GM12865 (cell line): ENCODE data around the gene MLX.

Experiments
- DNase-seq: peaks from one replicate; pipeline ENCODE4 v3.0.0; 2010; ENCODE audit warnings: low read depth
- H3K4me3 ChIP-seq: 2 replicates; pipeline ENCODE4 v1.5.1; 2011; ENCODE audit warnings: mild to moderate bottlenecking, low read depth, low read length, control low read depth
- TF ChIP-seq, protein P1 (sequence below): IDR thresholded peaks from 2 replicates; pipeline ENCODE4 v1.5.1; 2011; ENCODE audit warnings: low read length, control low read depth, low read depth, inconsistent platforms; ENCODE audit not compliant: insufficient read depth; ENCODE audit errors: missing control alignments

MLX gene

DNA sequence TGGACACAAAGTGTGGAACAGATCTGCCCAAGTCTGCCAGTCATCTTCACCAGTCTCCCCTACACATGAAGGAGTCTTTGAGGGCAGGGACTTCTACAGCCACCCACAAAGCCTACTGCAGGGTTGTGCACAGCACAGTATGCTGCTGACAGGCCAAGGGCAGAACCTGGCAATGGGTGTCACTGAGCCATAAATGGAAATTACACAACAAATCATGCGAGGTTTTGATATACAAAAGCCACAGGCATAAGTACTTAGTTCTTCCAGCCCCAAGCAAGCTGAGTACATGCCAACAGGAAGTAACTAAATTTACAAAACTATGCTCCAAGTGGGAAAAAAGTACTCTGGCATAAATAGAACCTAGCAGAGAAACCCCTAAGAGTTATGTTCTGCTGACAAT is 18.5 kb downstream of the MLX start:
- no peak overlapping the region for H3K4me3 ChIP-seq
- no peak for DNase-seq
- TF ChIP-seq, protein P1, sequence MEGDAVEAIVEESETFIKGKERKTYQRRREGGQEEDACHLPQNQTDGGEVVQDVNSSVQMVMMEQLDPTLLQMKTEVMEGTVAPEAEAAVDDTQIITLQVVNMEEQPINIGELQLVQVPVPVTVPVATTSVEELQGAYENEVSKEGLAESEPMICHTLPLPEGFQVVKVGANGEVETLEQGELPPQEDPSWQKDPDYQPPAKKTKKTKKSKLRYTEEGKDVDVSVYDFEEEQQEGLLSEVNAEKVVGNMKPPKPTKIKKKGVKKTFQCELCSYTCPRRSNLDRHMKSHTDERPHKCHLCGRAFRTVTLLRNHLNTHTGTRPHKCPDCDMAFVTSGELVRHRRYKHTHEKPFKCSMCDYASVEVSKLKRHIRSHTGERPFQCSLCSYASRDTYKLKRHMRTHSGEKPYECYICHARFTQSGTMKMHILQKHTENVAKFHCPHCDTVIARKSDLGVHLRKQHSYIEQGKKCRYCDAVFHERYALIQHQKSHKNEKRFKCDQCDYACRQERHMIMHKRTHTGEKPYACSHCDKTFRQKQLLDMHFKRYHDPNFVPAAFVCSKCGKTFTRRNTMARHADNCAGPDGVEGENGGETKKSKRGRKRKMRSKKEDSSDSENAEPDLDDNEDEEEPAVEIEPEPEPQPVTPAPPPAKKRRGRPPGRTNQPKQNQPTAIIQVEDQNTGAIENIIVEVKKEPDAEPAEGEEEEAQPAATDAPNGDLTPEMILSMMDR: no peak

DNA sequence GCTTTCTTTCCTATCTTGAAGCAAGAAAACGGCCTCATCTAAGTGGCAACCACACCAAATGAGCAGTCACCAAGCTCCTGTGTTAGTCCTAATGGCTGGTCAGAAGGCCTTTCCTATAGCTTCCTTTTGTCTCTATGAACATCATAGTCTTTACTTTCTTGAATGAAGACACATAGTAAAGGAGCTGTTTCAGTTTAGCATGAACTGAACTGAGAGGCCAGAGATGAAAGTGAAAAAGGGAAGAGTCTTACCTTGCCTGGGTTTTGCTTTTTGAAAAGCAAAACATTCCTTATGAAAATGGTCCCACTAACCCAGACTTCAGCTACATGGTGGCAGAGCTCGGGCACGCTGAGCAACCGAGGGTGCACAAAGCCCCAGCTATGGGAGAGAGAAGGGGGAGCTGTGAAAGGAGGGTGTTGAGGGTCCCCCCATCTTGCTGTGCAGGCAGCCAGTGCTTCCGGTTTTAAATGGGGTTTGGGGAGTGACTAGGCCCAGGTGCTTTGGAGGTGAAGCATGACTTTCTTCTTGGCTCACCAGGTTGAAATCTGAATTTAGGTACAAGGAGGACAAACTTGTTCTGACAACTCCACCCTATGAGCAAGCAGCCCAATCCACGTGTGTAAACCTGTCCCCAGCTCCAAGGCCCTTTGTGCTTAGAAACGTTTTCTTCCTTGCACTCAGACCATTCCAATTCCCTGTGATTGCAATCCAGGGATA is 19.8 kb downstream of the MLX start:
- peak; percentile 66 for DNase-seq
- TF ChIP-seq, protein P1: no peak
- H3K4me3 ChIP-seq: no peak overlapping the region

DNA sequence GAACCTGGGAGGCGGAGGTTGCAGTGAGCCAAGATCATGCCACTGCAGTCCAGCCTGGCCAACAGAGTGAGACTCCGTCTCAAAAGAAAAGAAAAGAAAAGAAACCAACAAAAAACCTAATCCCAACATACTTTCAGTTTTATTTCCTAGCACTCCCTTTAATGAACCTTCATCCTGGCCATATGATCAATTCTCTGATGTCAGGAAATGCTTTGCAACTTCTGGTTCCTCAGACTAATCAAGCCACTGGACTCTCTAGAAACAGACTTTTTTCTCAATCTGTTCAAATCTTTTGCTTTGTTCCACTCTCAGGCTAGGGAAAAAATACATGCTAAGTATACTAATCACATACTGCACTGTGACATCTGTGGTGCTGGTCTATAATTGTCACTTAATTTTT is 24.0 kb downstream of the MLX start:
- H3K4me3 ChIP-seq: no peak overlapping the region
- no peak for DNase-seq
- TF ChIP-seq, protein P1: no peak

DNA sequence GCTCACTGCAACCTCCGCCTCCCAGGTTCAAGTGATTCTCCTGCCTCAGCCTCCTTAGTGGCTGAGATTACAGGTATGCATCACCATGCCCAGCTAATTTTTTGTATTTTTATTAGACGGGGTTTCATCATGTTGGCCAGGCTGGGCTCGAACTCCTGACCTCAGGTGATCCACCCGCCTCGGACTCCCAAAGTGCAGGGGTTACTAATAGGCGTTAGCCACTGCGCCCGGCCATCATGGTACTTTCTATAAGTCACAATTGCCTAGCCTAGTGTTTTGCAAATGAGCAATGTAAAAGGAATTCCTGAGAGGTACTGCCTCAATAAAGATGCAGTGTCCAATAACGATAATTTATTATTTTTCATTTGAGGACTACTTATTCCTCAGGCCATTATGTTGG is 24.5 kb downstream of the MLX start:
- H3K4me3 ChIP-seq: no peak overlapping the region
- TF ChIP-seq, protein P1: no peak
- DNase-seq: no peak

- H3K4me3 ChIP-seq: no peak overlapping the region
- DNase-seq: no peak
- TF ChIP-seq, protein P1: no peak
These were observed 29.5 kb downstream of the MLX start for GRCh38 chr17:42596386-42596785.

DNA sequence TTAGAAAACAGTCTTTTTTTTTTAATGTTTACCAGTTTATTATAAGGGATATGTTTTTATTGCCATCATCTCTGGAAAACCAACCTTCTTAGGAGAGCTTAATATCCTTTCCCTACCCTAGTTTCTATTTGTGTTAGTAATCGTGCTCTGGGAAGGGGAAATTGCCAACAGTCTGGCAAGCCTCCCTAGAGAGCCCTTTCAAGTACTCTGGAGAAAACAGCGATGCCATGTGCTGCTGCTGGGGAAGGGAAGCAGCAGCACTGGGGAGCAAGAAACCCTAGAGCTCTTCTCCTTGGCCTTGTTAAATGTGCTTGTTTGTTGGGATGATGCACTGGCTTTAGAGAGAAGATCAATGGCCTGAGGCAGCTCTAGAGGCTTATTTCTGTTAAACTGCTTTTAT is 32.0 kb downstream of the MLX start:
- TF ChIP-seq, protein P1: no peak
- DNase-seq: no peak
- no peak overlapping the region for H3K4me3 ChIP-seq

- TF ChIP-seq, protein P1: no peak
- H3K4me3 ChIP-seq: no peak overlapping the region
- no peak for DNase-seq
These were observed 36.4 kb downstream of the MLX start for GRCh38 chr17:42603318-42603717.
